ENCODE results near the gene NUDT15.

GRCh38 chr13:48029859-48030258 is 7.7 kb upstream of the NUDT15 start:
- TF ChIP-seq EZH2phosphoT487 (conservative IDR thresholded peaks at IDR 0.05; ENCODE audit: low read length), result no peak
- TF ChIP-seq CTCF (IDR thresholded peaks at IDR 0.05; ENCODE audit: insufficient read depth, low read length, poor library complexity, severe bottlenecking), result no peak
